DMS 273 (cell line): Measurements from ENCODE around the gene AP5M1.
A peak's percentile ranks its signal among the peaks of the same experiment; 100 is the strongest.
"Not testable (repeated sequence)": the region's sequence is repeated elsewhere in the genome, so short reads cannot be mapped to it uniquely, and the experiment has no call there.

Source experiments
- DNase-seq: peaks from one replicate; lab custom pipeline; 2025; ENCODE audit not compliant: unreplicated experiment; lab: John Stamatoyannopoulos, UW

Gene AP5M1

GRCh38 chr14:57290751-57291150 is 22.0 kb downstream of the AP5M1 start:
- DNase-seq, result no peak

- no peak for DNase-seq
These were observed 23.2 kb downstream of the AP5M1 start for GRCh38 chr14:57291692-57292647.

- peak; percentile 19 for DNase-seq
These were observed 25.4 kb downstream of the AP5M1 start for GRCh38 chr14:57293866-57294837.

GRCh38 chr14:57295239-57295638 is 26.5 kb downstream of the AP5M1 start:
- no peak for DNase-seq

GRCh38 chr14:57297852-57298251 is 29.1 kb downstream of the AP5M1 start:
- no peak for DNase-seq

GRCh38 chr14:57299511-57299910 is 30.7 kb downstream of the AP5M1 start:
- no peak for DNase-seq

GRCh38 chr14:57302883-57303282 is 34.1 kb downstream of the AP5M1 start:
- no peak for DNase-seq

- no peak for DNase-seq
These were observed 45.8 kb downstream of the AP5M1 start for GRCh38 chr14:57314396-57315089.

- DNase-seq, result peak; percentile 92
These were observed 48.6 kb downstream of the AP5M1 start for GRCh38 chr14:57317248-57317833.

GRCh38 chr14:57319636-57320192 is 50.9 kb downstream of the AP5M1 start:
- DNase-seq, result no peak

GRCh38 chr14:57323721-57324120 is 55.0 kb downstream of the AP5M1 start:
- DNase-seq, result no peak

- no peak for DNase-seq
These were observed 57.5 kb downstream of the AP5M1 start for GRCh38 chr14:57326253-57326652.

GRCh38 chr14:57329833-57330232 is 61.1 kb downstream of the AP5M1 start:
- DNase-seq, result no peak

- not testable (repeated sequence) for DNase-seq
These were observed 63.7 kb downstream of the AP5M1 start for GRCh38 chr14:57332475-57332874.

- DNase-seq, result not testable (repeated sequence)
These were observed 65.0 kb downstream of the AP5M1 start for GRCh38 chr14:57333726-57334125.

GRCh38 chr14:57343545-57344297 is 75.0 kb downstream of the AP5M1 start:
- not testable (repeated sequence) for DNase-seq

GRCh38 chr14:57345106-57345505 is 76.3 kb downstream of the AP5M1 start:
- DNase-seq, result peak; percentile 80

- no peak for DNase-seq
These were observed 78.0 kb downstream of the AP5M1 start for GRCh38 chr14:57346741-57347140.
